SK-N-MC (cell line): ENCODE data around the gene GLRX2.

Experiments used
- EZH2 ChIP-seq: fragments of 200-600 bp; sonication (generic); IDR thresholded peaks from one replicate; pipeline ENCODE4 v1.6.1; 2017; ENCODE audit warnings: antibody characterized with exemption
- FOXP2 ChIP-seq: optimal IDR thresholded peaks from 2 replicates; pipeline ENCODE3; 2011; ENCODE audit warnings: mild to moderate bottlenecking, moderate library complexity; ENCODE audit not compliant: insufficient read depth; ENCODE audit errors: extremely low read length, control extremely low read depth
- POLR2AphosphoS5 ChIP-seq: IDR thresholded peaks from 2 replicates; pipeline ENCODE4 v1.6.1; 2012; ENCODE audit warnings: mild to moderate bottlenecking, low read depth, low read length, borderline replicate concordance

- TF ChIP-seq FOXP2 (no peak), POLR2AphosphoS5 (no peak), EZH2 (no peak)
Observed at GRCh38 chr1:193123751-193124150, 18.5 kb upstream of the GLRX2 start.
